HepG2 (cell line): ENCODE data around the gene UTP20. TPM values are rescaled to one million over a fixed set of nuclear protein-coding genes. Genes with fewer than 3 reads are reported as not detected.

Source experiments
- BATF2 ChIP-seq: sonication (generic); formaldehyde crosslinking; IDR thresholded peaks from 2 replicates; pipeline ENCODE4 v1.8.0; 2022; ENCODE audit warnings: mild to moderate bottlenecking, missing genetic modification reagents, moderate library complexity
- CREB1 ChIP-seq, 2 experiments: fragments of 450-650 bp in 1 of 2; IDR thresholded peaks; 2 replicates each; pipeline ENCODE4 v1.6.1; 2016 to 2017; ENCODE audit warnings: control low read depth in 1 of 2, mild to moderate bottlenecking in 1 of 2, missing compliant biosample characterization in 1 of 2, missing genetic modification characterization in 1 of 2
- CTCF ChIP-seq: sonication (generic); formaldehyde crosslinking; IDR thresholded peaks from 2 replicates; pipeline ENCODE4 v1.5.0; 2020; ENCODE audit warnings: mild to moderate bottlenecking, missing genetic modification reagents, moderate library complexity
- SRSF1 ChIP-seq: fragments of 200-400 bp; formaldehyde crosslinking; optimal IDR thresholded peaks from 2 replicates; pipeline ENCODE3; 2017; ENCODE audit warnings: mild to moderate bottlenecking, low read depth, low read length, moderate library complexity
- ZBED4 ChIP-seq: sonication (generic); formaldehyde crosslinking; IDR thresholded peaks from 2 replicates; pipeline ENCODE4 v1.4.0; 2020; ENCODE audit warnings: missing genetic modification reagents, borderline replicate concordance
- ZNF18 ChIP-seq: sonication (generic); formaldehyde crosslinking; IDR thresholded peaks from 2 replicates; pipeline ENCODE4 v1.8.0; 2022; ENCODE audit warnings: mild to moderate bottlenecking, missing genetic modification reagents; ENCODE audit not compliant: insufficient replicate concordance
- ZNF333 ChIP-seq: sonication (generic); formaldehyde crosslinking; IDR thresholded peaks from 2 replicates; pipeline ENCODE4 v1.4.0; 2020; ENCODE audit warnings: mild to moderate bottlenecking, missing genetic modification reagents, borderline replicate concordance
- ZNF407 ChIP-seq: sonication (generic); formaldehyde crosslinking; IDR thresholded peaks from one replicate; pipeline ENCODE4 v1.5.1; 2020; ENCODE audit warnings: mild to moderate bottlenecking, missing genetic modification reagents; ENCODE audit errors: not compliant biosample characterization
- ZNF768 ChIP-seq: sonication (generic); formaldehyde crosslinking; IDR thresholded peaks from 2 replicates; pipeline ENCODE4 v1.4.0; 2020; ENCODE audit warnings: missing genetic modification reagents
- polyA plus RNA-seq, 8 experiments: library from polyadenylated mRNA; depleted of rRNA in 3 of 8; stranded (reverse) in 7 of 8; unstranded in 1 of 8; fragments of >200 nt; fragmentation: Illumina TruSeq in 4 of 8; extraction: Trizol in 4 of 8; gene quantifications; 2 replicates each; pipeline versions ENCODE4 v1.2.1 to v1.2.3, GENCODE V29; 2011 to 2016; ENCODE audit warnings: low read depth in 4 of 8, missing spikeins in 1 of 8, mixed read lengths in 1 of 8; ENCODE audit not compliant: insufficient read depth in 1 of 8
- total RNA-seq, 5 experiments: library from RNA; depleted of rRNA; stranded (reverse); fragments of >200 nt; fragmentation: Illumina TruSeq; extraction: Trizol; gene quantifications; 2 replicates each; pipeline ENCODE4 v1.2.3, GENCODE V29; 2016; ENCODE audit warnings: low read depth in 1 of 5

Gene UTP20
- total and polyA plus RNA-seq, 2 of the 13 experiments (the other 11 are each of a cell fraction or from before 2014, with no cell fraction given), result 9.0 to 38.5 TPM

- peak; percentile 37 for TF ChIP-seq ZNF407 (CRISPR knock-in tag)
- TF ChIP-seq ZBED4 (CRISPR knock-in tag), result peak; percentile 51; the same call in 1 of the 2 replicates
- peak; percentile 82; the same call in 1 of the 2 replicates for TF ChIP-seq CREB1 (IDR thresholded peaks at IDR 0.05)
- peak; percentile 91 for TF ChIP-seq CREB1 (CRISPR knock-in tag; IDR thresholded peaks at IDR 0.05)
- TF ChIP-seq ZNF768 (CRISPR knock-in tag), result no peak
- 0 out of 2 replicates have a peak, but pooled peaks have one; percentile 9 for TF ChIP-seq CTCF (CRISPR knock-in tag)
- 0 out of 2 replicates have a peak, but pooled peaks have one; percentile 60 for TF ChIP-seq ZNF333 (CRISPR knock-in tag)
- TF ChIP-seq BATF2, result 0 out of 2 replicates have a peak, but pooled peaks have one; percentile 72
- TF ChIP-seq SRSF1, result peak; percentile 41
- no peak for TF ChIP-seq ZNF18 (CRISPR knock-in tag)
These were observed 127.8 kb downstream of the UTP20 start, which contains the start of gene ARL1 (continued) for GRCh38 chr12:101407436-101408345.
